Caki2 (cell line): ENCODE results near the gene SMAD3. TPM values are rescaled to one million over a fixed set of nuclear protein-coding genes. Genes with fewer than 3 reads are reported as not detected.

Experiments
- DNase-seq: peaks from one replicate; pipeline ENCODE4 v3.0.0-alpha.2; 2015; ENCODE audit warnings: low read depth
- in situ Hi-C: cut with HindIII; loops from 2 replicates; pipeline ENCODE4 v1.10.0; 2016; ENCODE audit warnings: low sequenced_read_pairs, low pct_unique_long_range_greater_than_20kb, mixed read lengths
- total RNA-seq: library from RNA; depleted of rRNA; stranded (reverse); fragments of >200 nt; shearing (Covaris generic); gene quantifications from 2 replicates; pipeline ENCODE4 v1.2.3, GENCODE V29; 2014; ENCODE audit warnings: low replicate concordance

The SMAD3 gene
- total RNA-seq, 1 experiment from 2014 or later = 26.4 TPM

DNA sequence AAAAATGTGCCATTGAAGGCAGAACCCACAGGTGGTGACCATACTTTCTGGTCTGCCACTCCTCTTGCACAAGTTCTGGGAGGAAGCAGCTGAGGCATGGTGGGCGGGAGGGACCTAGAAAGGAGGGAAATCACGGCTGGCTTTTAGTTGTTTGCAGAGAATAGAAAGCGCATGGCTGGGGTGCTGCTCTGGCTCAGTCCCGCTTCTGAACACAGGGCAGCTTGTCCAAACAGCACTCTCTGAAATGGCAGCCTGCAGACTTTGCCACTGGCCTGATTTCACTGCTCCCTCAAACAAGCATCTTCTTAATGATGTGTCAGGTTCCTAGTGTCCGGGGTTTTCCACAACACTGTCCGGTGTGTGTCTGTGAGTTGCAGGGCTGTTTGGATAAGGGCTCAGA is 112.3 kb downstream of the SMAD3 start:
- in situ Hi-C loops = no loop called here
- no peak for DNase-seq

DNA sequence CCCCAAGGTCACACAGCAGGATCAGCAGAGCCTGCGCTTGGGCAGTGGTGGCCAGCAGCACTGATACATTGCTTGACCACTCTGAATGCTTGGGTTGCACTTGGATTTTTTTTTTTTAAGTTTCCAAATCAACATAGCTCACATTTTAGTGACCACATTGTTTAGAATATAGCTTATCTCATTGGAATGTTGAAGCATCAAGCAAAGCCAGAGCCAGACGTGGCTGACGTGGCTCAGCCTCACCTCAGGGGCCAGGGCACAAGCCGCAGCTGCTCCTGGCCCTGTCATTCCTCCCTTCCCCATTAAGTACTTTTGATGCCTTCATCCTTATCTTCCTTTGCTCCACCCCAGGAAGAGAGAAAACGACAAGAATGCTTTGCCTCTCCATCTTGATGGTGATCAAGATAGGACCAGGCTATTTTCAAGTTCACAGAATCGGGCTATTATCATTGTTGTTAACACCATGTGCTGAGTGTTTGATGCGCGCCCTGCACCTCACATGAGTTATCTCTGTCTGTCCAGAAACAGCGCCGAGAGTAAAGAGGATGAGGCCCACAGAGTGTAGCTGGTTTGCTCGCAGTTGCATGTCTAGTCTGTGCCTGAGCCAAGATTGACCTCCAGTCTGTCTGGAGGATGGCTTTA is 113.3 kb downstream of the SMAD3 start:
- peak; percentile 91 for DNase-seq
- in situ Hi-C loops = no loop called here

GRCh38 chr15:67179411-67179995 is 114.1 kb downstream of the SMAD3 start:
- no peak for DNase-seq
- in situ Hi-C loops = no loop called here

DNA sequence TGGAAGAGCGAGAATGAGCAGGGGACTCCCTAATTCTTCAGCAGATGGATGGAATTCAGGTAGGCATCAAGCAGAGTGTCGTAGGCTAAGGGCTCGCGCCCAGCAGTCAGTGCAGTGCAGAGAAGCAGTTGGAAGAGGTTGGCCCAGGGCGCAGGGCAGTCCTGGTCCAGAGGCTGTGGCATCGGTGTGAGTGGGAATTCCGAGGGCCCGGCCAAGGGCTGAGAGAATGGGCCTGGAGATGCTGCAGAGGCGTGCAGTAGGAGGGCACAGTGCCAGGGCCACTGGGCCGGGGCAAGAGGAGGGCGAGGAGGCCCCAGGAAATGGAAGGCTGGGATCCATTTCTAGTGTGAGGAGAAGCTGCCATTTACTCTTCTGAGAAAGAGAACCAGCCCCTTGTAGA is 114.6 kb downstream of the SMAD3 start:
- in situ Hi-C loops = no loop called here
- DNase-seq = no peak

DNA sequence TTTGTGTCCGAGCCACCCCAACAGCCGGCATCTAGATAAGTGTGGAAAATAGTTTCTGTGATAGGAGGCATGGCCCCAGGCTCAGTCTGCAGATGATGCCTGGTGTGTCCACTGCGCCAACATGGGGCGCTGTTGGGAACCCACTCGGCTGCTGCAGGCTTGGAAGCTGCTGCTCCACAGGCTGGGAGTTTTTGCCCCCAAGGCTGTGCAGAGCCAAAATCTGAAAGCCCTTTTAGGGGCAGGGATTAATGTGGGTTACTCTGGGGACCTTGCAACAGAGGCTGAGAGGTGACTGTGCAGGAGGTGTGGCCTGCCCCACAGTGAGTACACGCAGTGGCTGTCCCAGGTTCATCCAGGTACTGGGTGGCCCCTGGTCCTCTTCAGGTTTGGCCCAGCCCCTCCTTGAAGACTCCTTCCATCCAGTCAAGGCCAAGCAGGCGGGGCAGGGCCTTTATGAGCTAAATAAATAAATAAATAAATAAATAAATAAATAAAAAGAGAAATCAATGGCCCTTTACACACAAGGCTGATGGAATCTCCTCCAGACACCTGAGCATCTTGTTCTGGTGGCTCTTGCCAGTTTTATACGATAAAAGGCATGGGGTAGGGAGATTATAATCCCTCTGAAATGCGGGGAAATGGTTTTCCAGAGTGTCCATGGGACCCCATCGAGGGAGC is 115.3 kb downstream of the SMAD3 start:
- no peak for DNase-seq
- in situ Hi-C loops = no loop called here

DNA sequence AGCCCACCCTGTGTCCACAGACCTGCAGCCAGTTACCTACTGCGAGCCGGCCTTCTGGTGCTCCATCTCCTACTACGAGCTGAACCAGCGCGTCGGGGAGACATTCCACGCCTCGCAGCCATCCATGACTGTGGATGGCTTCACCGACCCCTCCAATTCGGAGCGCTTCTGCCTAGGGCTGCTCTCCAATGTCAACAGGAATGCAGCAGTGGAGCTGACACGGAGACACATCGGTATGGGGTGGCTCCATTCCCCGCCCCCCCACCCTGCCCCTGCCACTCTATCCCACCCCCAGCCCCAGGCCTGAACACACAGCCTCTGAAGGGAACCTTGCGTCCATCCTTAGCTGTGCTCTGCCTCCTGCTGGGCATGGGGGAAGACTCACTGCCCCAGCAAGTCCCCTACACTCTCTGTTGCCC is 115.8 kb downstream of the SMAD3 start:
- in situ Hi-C loops = no loop called here
- no peak for DNase-seq

DNA sequence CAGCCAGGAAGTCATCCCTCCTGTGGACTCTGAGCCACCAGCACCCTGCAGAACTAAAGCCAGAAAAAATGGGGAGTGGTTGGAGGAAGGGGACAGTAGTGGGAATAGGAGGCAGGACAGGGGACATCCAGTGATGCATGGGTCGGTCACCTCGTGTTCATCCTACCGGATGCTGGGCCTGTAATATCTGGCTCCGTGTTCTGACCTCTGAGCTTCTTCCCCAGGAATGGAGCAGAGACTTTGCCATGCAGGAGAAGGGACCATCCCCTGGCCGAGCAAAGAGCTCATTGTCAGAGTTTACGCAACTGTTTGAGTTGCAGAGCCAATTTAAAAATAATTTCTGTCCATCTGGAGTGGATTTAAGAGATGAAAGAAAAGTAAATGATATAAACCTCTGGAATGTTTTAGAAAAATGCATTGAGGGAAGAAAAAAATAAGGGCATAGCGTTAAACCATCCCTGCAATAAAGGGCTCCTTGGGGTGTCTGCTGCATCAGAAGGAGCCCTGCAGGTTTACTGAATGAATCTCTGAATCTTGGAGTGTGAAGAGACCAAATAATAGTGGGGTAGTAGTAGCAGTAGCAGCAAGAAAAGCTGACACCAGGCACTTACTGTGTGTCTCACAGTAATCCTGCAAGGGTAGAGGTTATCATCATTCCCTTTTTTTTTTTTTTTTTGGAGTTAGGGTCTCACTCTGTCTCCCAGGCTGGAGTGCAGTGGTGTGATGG is 118.2 kb downstream of the SMAD3 start:
- DNase-seq = no peak
- in situ Hi-C loops = no loop called here

GRCh38 chr15:67184208-67184925 is 119.0 kb downstream of the SMAD3 start:
- in situ Hi-C loops = no loop called here
- DNase-seq = no peak

- in situ Hi-C loops = no loop called here
- no peak for DNase-seq
Measured at GRCh38 chr15:67185051-67185450, 119.6 kb downstream of the SMAD3 start.

DNA sequence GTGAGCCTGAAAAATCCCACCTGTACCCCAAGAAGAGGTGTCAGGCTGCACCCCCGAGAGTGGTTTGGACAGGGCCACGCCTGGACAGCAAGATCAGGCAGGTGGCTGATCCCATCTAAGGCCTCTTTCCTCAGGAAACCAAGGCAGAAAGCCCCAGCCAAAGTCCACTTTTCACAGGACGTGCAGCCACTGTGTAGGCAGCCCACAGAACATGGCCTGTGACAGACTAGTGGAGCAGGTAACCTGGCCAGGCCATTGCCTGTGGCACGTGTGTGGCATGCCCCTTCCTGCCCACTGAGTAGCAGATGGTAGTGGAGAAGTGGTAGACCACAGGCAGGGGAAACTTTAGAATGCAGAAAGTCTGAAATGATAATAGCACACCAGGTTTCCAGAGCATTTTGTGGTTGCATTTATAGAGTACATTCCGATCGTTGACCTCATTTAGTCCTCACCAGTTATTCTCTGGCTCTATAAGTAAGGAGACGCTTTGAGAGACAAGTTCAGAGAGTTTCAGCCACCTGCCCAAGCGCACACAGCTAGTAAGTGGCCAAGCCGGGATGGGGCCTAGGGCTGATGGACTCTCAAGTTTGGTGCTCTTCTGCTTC is 120.3 kb downstream of the SMAD3 start:
- in situ Hi-C loops = no loop called here
- DNase-seq = no peak

DNA sequence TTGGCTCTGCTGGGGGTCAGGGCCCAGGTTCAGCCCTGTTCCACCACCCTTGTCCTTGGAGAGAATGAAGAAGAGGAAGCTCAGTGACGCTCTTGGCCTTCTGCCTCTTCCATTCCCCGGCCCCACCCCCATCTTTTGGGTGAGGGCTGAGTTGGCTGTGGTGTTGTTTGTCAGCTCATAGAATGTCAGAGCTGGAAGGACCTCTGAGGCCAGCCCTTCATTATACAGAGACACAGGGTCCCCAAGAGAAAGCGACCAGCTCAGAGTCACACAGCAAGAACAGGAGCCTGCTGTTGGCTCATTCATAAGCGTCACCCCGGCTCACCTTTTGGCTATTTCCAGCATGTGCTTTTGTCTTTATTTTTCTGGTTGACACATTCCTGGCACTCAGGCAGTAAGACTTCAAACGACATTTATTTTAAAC is 120.8 kb downstream of the SMAD3 start:
- DNase-seq = no peak
- in situ Hi-C loops = no loop called here

- no peak for DNase-seq
- in situ Hi-C loops = no loop called here
Measured at GRCh38 chr15:67186688-67187087, 121.3 kb downstream of the SMAD3 start.

DNA sequence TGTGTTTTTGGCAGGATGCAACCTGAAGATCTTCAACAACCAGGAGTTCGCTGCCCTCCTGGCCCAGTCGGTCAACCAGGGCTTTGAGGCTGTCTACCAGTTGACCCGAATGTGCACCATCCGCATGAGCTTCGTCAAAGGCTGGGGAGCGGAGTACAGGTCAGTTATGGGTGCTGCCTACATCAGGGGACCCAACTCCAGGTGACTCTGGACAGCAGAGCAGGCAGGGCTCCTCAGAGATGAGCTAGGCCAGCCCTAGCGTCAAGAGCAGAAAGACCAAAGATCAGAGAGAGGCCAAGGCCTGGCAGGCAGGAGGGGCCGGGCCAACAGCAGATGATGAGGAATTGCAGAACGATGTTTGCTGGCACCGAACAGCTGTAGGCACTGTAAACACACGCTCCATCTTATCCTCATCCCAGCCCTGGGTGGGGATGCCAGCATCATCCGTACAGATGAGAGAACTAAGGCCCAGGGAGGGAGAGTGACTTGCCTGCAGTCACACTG is 122.0 kb downstream of the SMAD3 start:
- in situ Hi-C loops = no loop called here
- no peak for DNase-seq

- in situ Hi-C loops = no loop called here
- no peak for DNase-seq
Measured at GRCh38 chr15:67188551-67189218, 123.3 kb downstream of the SMAD3 start.

- in situ Hi-C loops = no loop called here
- no peak for DNase-seq
Measured at GRCh38 chr15:67189326-67190051, 124.1 kb downstream of the SMAD3 start.

DNA sequence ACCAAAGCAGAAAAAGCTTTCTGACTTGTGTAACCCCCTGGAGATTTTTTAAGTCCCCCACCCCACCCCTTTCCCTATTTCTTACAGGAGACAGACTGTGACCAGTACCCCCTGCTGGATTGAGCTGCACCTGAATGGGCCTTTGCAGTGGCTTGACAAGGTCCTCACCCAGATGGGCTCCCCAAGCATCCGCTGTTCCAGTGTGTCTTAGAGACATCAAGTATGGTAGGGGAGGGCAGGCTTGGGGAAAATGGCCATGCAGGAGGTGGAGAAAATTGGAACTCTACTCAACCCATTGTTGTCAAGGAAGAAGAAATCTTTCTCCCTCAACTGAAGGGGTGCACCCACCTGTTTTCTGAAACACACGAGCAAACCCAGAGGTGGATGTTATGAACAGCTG is 124.9 kb downstream of the SMAD3 start:
- in situ Hi-C loops = no loop called here
- no peak for DNase-seq

DNA sequence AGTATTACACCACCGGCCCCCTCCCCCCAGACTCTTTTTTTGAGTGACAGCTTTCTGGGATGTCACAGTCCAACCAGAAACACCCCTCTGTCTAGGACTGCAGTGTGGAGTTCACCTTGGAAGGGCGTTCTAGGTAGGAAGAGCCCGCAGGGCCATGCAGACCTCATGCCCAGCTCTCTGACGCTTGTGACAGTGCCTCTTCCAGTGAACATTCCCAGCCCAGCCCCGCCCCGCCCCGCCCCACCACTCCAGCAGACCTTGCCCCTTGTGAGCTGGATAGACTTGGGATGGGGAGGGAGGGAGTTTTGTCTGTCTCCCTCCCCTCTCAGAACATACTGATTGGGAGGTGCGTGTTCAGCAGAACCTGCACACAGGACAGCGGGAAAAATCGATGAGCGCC is 125.4 kb downstream of the SMAD3 start:
- in situ Hi-C loops = no loop called here
- no peak for DNase-seq
